ENCODE data around the gene EPS15.
"Not testable (repeated sequence)": the region's sequence is repeated elsewhere in the genome, so short reads cannot be mapped to it uniquely, and the experiment has no call there.

EPS15 gene

GRCh38 chr1:51328926-51329325 is 190.1 kb downstream of the EPS15 start:
- DNase-seq = peak; percentile 14
- in situ Hi-C loops (cut with MboI; ENCODE audit: low pct_unique_long_range_greater_than_20kb, low sequenced_read_pairs) = no loop called here

GRCh38 chr1:51328279-51328678 is 190.8 kb downstream of the EPS15 start:
- in situ Hi-C loops (cut with MboI; ENCODE audit: low pct_unique_long_range_greater_than_20kb, low sequenced_read_pairs) = no loop called here

GRCh38 chr1:51327386-51327785 is 191.7 kb downstream of the EPS15 start:
- in situ Hi-C loops (cut with MboI; ENCODE audit: low pct_unique_long_range_greater_than_20kb, low sequenced_read_pairs) = no loop called here
- DNase-seq = no peak

More at GRCh38 chr1:51328279-51328678, 190.8 kb downstream of the EPS15 start:
- no peak for DNase-seq

- in situ Hi-C loops (cut with MboI; ENCODE audit: low pct_unique_long_range_greater_than_20kb, low sequenced_read_pairs) = no loop called here
- DNase-seq = no peak
Measured at GRCh38 chr1:51326839-51327238, 192.2 kb downstream of the EPS15 start.

- in situ Hi-C loops (cut with MboI; ENCODE audit: low pct_unique_long_range_greater_than_20kb, low sequenced_read_pairs) = no loop called here
- DNase-seq = peak; percentile 56
Measured at GRCh38 chr1:51325878-51326755, 192.9 kb downstream of the EPS15 start.

GRCh38 chr1:51325391-51325790 is 193.7 kb downstream of the EPS15 start:
- DNase-seq = no peak
- in situ Hi-C loops (cut with MboI; ENCODE audit: low pct_unique_long_range_greater_than_20kb, low sequenced_read_pairs) = no loop called here

GRCh38 chr1:51325011-51325385 is 194.1 kb downstream of the EPS15 start:
- DNase-seq; in situ Hi-C loops (cut with MboI; ENCODE audit: low pct_unique_long_range_greater_than_20kb, low sequenced_read_pairs): not testable (repeated sequence)

- no peak for DNase-seq
- in situ Hi-C loops (cut with MboI; ENCODE audit: low pct_unique_long_range_greater_than_20kb, low sequenced_read_pairs) = no loop called here
Measured at GRCh38 chr1:51324251-51325010, 194.6 kb downstream of the EPS15 start.

GRCh38 chr1:51323778-51324177 is 195.3 kb downstream of the EPS15 start:
- in situ Hi-C loops (cut with MboI; ENCODE audit: low pct_unique_long_range_greater_than_20kb, low sequenced_read_pairs) = no loop called here
- DNase-seq = no peak

GRCh38 chr1:51322417-51323101 is 196.5 kb downstream of the EPS15 start:
- in situ Hi-C loops (cut with MboI; ENCODE audit: low pct_unique_long_range_greater_than_20kb, low sequenced_read_pairs) = no loop called here
- no peak for DNase-seq

- in situ Hi-C loops (cut with MboI; ENCODE audit: low pct_unique_long_range_greater_than_20kb, low sequenced_read_pairs) = no loop called here
Measured at GRCh38 chr1:51321924-51322280, 197.2 kb downstream of the EPS15 start.

GRCh38 chr1:51320967-51321923 is 197.8 kb downstream of the EPS15 start:
- in situ Hi-C loops (cut with MboI; ENCODE audit: low pct_unique_long_range_greater_than_20kb, low sequenced_read_pairs) = no loop called here
- DNase-seq = no peak

More at GRCh38 chr1:51321924-51322280, 197.2 kb downstream of the EPS15 start:
- no peak for DNase-seq

- DNase-seq = no peak
- in situ Hi-C loops (cut with MboI; ENCODE audit: low pct_unique_long_range_greater_than_20kb, low sequenced_read_pairs) = no loop called here
Measured at GRCh38 chr1:51317798-51318197, 201.3 kb downstream of the EPS15 start.

- in situ Hi-C loops (cut with MboI; ENCODE audit: low pct_unique_long_range_greater_than_20kb, low sequenced_read_pairs) = no loop called here
- no peak for DNase-seq
Measured at GRCh38 chr1:51316846-51317120, 202.3 kb downstream of the EPS15 start.

- in situ Hi-C loops (cut with MboI; ENCODE audit: low pct_unique_long_range_greater_than_20kb, low sequenced_read_pairs) = no loop called here
- DNase-seq = no peak
Measured at GRCh38 chr1:51316113-51316845, 202.8 kb downstream of the EPS15 start.

- DNase-seq = no peak
- in situ Hi-C loops (cut with MboI; ENCODE audit: low pct_unique_long_range_greater_than_20kb, low sequenced_read_pairs) = no loop called here
Measured at GRCh38 chr1:51314974-51315373, 204.1 kb downstream of the EPS15 start.

- in situ Hi-C loops (cut with MboI; ENCODE audit: low pct_unique_long_range_greater_than_20kb, low sequenced_read_pairs) = no loop called here
- no peak for DNase-seq
Measured at GRCh38 chr1:51313961-51314777, 204.9 kb downstream of the EPS15 start.

Measured in KBM-7 (cell line).